Caco-2 (cell line): ENCODE measurements around the gene WDR82. TPM values are rescaled to one million over a fixed set of nuclear protein-coding genes. Genes with fewer than 3 reads are reported as not detected.

ENCODE experiments used
- BruUV-seq: library from RNA; stranded (reverse); fragments of 400-500 nt; replicated peaks from 2 replicates; lab custom pipeline; 2021; lab: Mats Ljungman, UMichigan
- CTCF ChIA-PET: fragments of 300-600 bp; sonication (Branson Sonifier 250); formaldehyde crosslinking; loops from one replicate; lab custom pipeline; 2022; ENCODE audit warnings: antibody characterized with exemption; lab: Charles Lee
- POLR2A ChIA-PET: fragments of 300-600 bp; sonication (Branson Sonifier 250); formaldehyde crosslinking; loops from one replicate; lab custom pipeline; 2022; ENCODE audit warnings: antibody characterized with exemption; lab: Charles Lee
- DNase-seq, 2 experiments: peaks; one replicate each; pipeline versions ENCODE4 v3.0.0 to v3.0.0-alpha.2; 2020 to 2022
- H3K27me3 ChIP-seq: replicated peaks from 2 replicates; pipeline ENCODE4 v1.6.0; 2011; ENCODE audit warnings: low read length; ENCODE audit not compliant: control insufficient read depth, insufficient read depth
- H3K36me3 ChIP-seq: 2 replicates; pipeline ENCODE4 v1.5.1; 2011; ENCODE audit warnings: low read length; ENCODE audit not compliant: control insufficient read depth, insufficient read depth
- H3K4me1 ChIP-seq: fragments of 250-450 bp; sonication (Bioruptor Pico); 2 replicates; pipeline ENCODE4 v1.5.1; 2020; ENCODE audit warnings: mild to moderate bottlenecking
- H3K4me3 ChIP-seq: 2 replicates; pipeline ENCODE4 v1.5.1; 2011; ENCODE audit warnings: low read depth, mild to moderate bottlenecking, control low read depth, low read length
- H3K9me3 ChIP-seq: fragments of 250-450 bp; sonication (Bioruptor Pico); 2 replicates; pipeline ENCODE4 v1.5.1; 2020; ENCODE audit warnings: mild to moderate bottlenecking, moderate library complexity
- H3K27ac Mint-ChIP-seq: one replicate; pipeline ENCODE4 v1.8.0; 2022; ENCODE audit warnings: mixed read lengths; ENCODE audit not compliant: unreplicated experiment
- H3K27me3 Mint-ChIP-seq: one replicate; pipeline ENCODE4 v1.8.0; 2022; ENCODE audit warnings: mixed read lengths; ENCODE audit not compliant: insufficient read depth, unreplicated experiment
- H3K36me3 Mint-ChIP-seq: one replicate; pipeline ENCODE4 v1.8.0; 2022; ENCODE audit warnings: mild to moderate bottlenecking, mixed read lengths; ENCODE audit not compliant: insufficient read depth, unreplicated experiment
- H3K4me1 Mint-ChIP-seq: one replicate; pipeline ENCODE4 v1.8.0; 2022; ENCODE audit warnings: low read depth, mixed read lengths; ENCODE audit not compliant: unreplicated experiment
- H3K4me3 Mint-ChIP-seq: one replicate; pipeline ENCODE4 v1.8.0; 2022; ENCODE audit warnings: mild to moderate bottlenecking, moderate library complexity, mixed read lengths; ENCODE audit not compliant: unreplicated experiment
- H3K9me3 Mint-ChIP-seq: one replicate; pipeline ENCODE4 v1.8.0; 2022; ENCODE audit warnings: mixed read lengths; ENCODE audit not compliant: unreplicated experiment
- CTCF ChIP-seq, 2 experiments: fragments of 200-600 bp in 1 of 2; IDR thresholded peaks; 1 replicate in 1 of 2; 2 replicates in 1 of 2; pipeline versions ENCODE4 v1.5.1 to v1.8.0; 2011 to 2022; ENCODE audit warnings: antibody characterized with exemption in 1 of 2, control low read depth in 1 of 2, inconsistent platforms in 1 of 2, low read depth in 1 of 2, low read length in 1 of 2, mild to moderate bottlenecking in 1 of 2, moderate library complexity in 1 of 2; ENCODE audit not compliant: insufficient read depth in 1 of 2, severe bottlenecking in 1 of 2, unreplicated experiment in 1 of 2
- intact Hi-C: fragments of 100-400 bp; cut with micrococcal nuclease; formaldehyde crosslinking; loops from one replicate; pipeline ENCODE4 v1.10.0; 2022; ENCODE audit not compliant: unreplicated experiment
- total RNA-seq: library from RNA; stranded (reverse); gene quantifications from 2 replicates; pipeline ENCODE4 v1.2.3, GENCODE V29; 2022

Gene WDR82
- total RNA-seq, 1 experiment from 2014 or later = 67.1 TPM

- ChIA-PET CTCF (no interaction called here), POLR2A (no interaction called here)
- Histone ChIP-seq H3K27me3 (no peaks in the 10 kb centered on the region), H3K9me3 (no peaks in the 10 kb centered on the region), H3K4me1 (peaks cover 17% of the 10 kb centered on the region), H3K4me3 (no peak overlapping the region), H3K36me3 (no peaks in the 10 kb centered on the region)
- Mint-ChIP-seq H3K9me3 (no peaks in the 10 kb centered on the region), H3K4me3 (no peak overlapping the region), H3K27ac (no peak overlapping the region), H3K36me3 (peaks cover 4% of the 10 kb centered on the region), H3K4me1 (peaks cover 7% of the 10 kb centered on the region), H3K27me3 (no peaks in the 10 kb centered on the region)
- no TSS peak for BruUV-seq
- intact Hi-C loops = no loop called here
- no peak for DNase-seq
- TF ChIP-seq CTCF (IDR thresholded peaks at IDR 0.05; ENCODE audit: insufficient read depth in 1 of 2, low read depth in 1 of 2, low read length in 1 of 2, severe bottlenecking in 1 of 2, unreplicated experiment in 1 of 2) = no peak
Observed at GRCh38 chr3:52313774-52314188, 35.3 kb upstream of the WDR82 start.

GRCh38 chr3:52313188-52313773 is 34.8 kb upstream of the WDR82 start:
- H3K27me3 Mint-ChIP-seq = no peaks in the 10 kb centered on the region
- H3K27me3 ChIP-seq = no peaks in the 10 kb centered on the region
- BruUV-seq = no TSS peak
- intact Hi-C loops = no loop called here
- H3K36me3 ChIP-seq = no peaks in the 10 kb centered on the region
- H3K4me3 ChIP-seq = no peak overlapping the region
- ChIA-PET CTCF (no interaction called here), POLR2A (interaction anchor here (0.6 kb wide), 1 partner anchor 14 kb away, joined by 5 read pairs; no protein-coding TSS in a partner anchor)
- H3K9me3 ChIP-seq = no peaks in the 10 kb centered on the region
- H3K36me3 Mint-ChIP-seq = peaks cover 4% of the 10 kb centered on the region
- no peak for TF ChIP-seq CTCF (IDR thresholded peaks at IDR 0.05; ENCODE audit: insufficient read depth in 1 of 2, low read depth in 1 of 2, low read length in 1 of 2, severe bottlenecking in 1 of 2, unreplicated experiment in 1 of 2)
- DNase-seq = no peak
- peak overlapping the region; percentile 17 for H3K27ac Mint-ChIP-seq
- no peak overlapping the region for H3K4me3 Mint-ChIP-seq
- peaks cover 12% of the 10 kb centered on the region for H3K4me1 ChIP-seq
- H3K4me1 Mint-ChIP-seq = peaks cover 3% of the 10 kb centered on the region
- no peaks in the 10 kb centered on the region for H3K9me3 Mint-ChIP-seq

- no peaks in the 10 kb centered on the region for H3K4me1 Mint-ChIP-seq
- Histone ChIP-seq H3K4me3 (no peak overlapping the region), H3K4me1 (0 out of 2 replicates have a peak, but pooled peaks cover 4% of the 10 kb centered on the region), H3K27me3 (no peaks in the 10 kb centered on the region), H3K9me3 (no peaks in the 10 kb centered on the region), H3K36me3 (no peaks in the 10 kb centered on the region)
- H3K36me3 Mint-ChIP-seq = peaks cover 4% of the 10 kb centered on the region
- DNase-seq = no peak
- H3K27me3 Mint-ChIP-seq = no peaks in the 10 kb centered on the region
- POLR2A ChIA-PET = no interaction called here
- no peak overlapping the region for H3K4me3 Mint-ChIP-seq
- H3K9me3 Mint-ChIP-seq = no peaks in the 10 kb centered on the region
- intact Hi-C loops = no loop called here
- CTCF ChIA-PET = no interaction called here
- no peak for TF ChIP-seq CTCF (IDR thresholded peaks at IDR 0.05; ENCODE audit: insufficient read depth in 1 of 2, low read depth in 1 of 2, low read length in 1 of 2, severe bottlenecking in 1 of 2, unreplicated experiment in 1 of 2)
- H3K27ac Mint-ChIP-seq = no peak overlapping the region
- BruUV-seq = no TSS peak
Observed at GRCh38 chr3:52311576-52312119, 33.2 kb upstream of the WDR82 start.
